HL-60 (cell line): Measurements from ENCODE around the gene RAI2.

Source experiments
- DNase-seq, 2 experiments: peaks; one replicate each; pipeline ENCODE4 v3.0.0-alpha.2; 2010 to 2020; ENCODE audit warnings: low read depth in 1 of 2, low spot score in 1 of 2
- H3K27ac ChIP-seq: fragments of 250-450 bp; sonication (Bioruptor Pico); replicated peaks from 2 replicates; pipeline ENCODE4 v1.5.1; 2020; ENCODE audit warnings: mild to moderate bottlenecking, moderate library complexity
- H3K27me3 ChIP-seq: fragments of 250-450 bp; sonication (Bioruptor Pico); 2 replicates; pipeline ENCODE4 v1.5.1; 2021; ENCODE audit warnings: mild to moderate bottlenecking, moderate library complexity; ENCODE audit not compliant: insufficient read depth, poor library complexity, severe bottlenecking
- H3K4me3 ChIP-seq: replicated peaks from 2 replicates; pipeline ENCODE4 v1.5.1; 2011; ENCODE audit warnings: mild to moderate bottlenecking, control low read depth, low read length; ENCODE audit not compliant: insufficient read depth
- GABPA ChIP-seq: IDR thresholded peaks from 2 replicates; pipeline ENCODE4 v1.6.1; 2012; ENCODE audit warnings: low read depth
- POLR2AphosphoS5 ChIP-seq: IDR thresholded peaks from 2 replicates; pipeline ENCODE4 v1.6.1; 2012; ENCODE audit warnings: low read depth
- SPI1 ChIP-seq: IDR thresholded peaks from 2 replicates; pipeline ENCODE4 v1.6.1; 2012; ENCODE audit warnings: low read depth, mild to moderate bottlenecking, borderline replicate concordance
- TF ChIP-seq, protein P1 (sequence below): IDR thresholded peaks from 2 replicates; pipeline ENCODE4 v1.6.1; 2012; ENCODE audit warnings: low read depth; ENCODE audit not compliant: insufficient replicate concordance
- TF ChIP-seq, protein P2 (sequence below): IDR thresholded peaks from one replicate; pipeline ENCODE4 v1.5.1; 2011; ENCODE audit warnings: low read length, control low read depth, inconsistent platforms; ENCODE audit not compliant: insufficient read depth

RAI2 gene

DNA sequence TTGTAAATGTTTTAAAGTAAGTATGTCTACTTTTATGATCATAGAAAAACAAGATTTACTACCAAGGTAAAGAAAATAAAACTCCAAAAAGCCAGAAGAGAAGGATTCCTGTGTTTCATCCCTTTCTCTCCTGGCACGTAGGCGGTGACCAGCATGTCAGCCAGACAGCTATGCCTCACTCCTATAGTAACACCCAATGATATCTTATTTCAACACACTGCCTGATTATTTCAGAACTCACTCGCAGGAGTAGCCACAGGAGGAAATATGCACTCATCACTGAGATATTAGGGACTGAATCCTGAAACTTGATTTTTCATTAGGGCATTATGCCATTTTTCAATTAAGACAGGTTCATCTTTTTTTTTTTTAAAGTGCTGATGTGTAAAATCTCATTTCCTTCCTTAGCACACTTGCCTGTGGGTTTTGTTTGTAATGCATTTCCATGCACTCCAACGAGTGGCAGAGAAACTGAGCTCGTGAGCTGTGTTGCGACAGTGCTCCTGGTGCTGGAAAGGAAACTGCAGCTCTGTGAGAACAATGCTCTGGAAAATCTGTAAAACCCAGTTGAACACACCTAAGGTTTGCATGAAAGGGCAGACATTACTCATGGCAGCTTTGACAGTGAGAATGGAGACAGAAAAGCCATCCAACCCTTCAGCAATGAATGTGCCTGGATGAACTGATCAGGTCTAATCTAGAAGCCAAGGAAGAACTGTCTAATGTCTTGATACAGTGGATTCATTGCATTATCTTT lies 18.2 kb downstream of the RAI2 start:
- Histone ChIP-seq H3K27me3 (no peaks in the 10 kb centered on the region), H3K27ac (no peak overlapping the region), H3K4me3 (no peak overlapping the region)
- TF ChIP-seq GABPA (no peak), SPI1 (no peak), POLR2AphosphoS5 (no peak)
- TF ChIP-seq, protein P1, sequence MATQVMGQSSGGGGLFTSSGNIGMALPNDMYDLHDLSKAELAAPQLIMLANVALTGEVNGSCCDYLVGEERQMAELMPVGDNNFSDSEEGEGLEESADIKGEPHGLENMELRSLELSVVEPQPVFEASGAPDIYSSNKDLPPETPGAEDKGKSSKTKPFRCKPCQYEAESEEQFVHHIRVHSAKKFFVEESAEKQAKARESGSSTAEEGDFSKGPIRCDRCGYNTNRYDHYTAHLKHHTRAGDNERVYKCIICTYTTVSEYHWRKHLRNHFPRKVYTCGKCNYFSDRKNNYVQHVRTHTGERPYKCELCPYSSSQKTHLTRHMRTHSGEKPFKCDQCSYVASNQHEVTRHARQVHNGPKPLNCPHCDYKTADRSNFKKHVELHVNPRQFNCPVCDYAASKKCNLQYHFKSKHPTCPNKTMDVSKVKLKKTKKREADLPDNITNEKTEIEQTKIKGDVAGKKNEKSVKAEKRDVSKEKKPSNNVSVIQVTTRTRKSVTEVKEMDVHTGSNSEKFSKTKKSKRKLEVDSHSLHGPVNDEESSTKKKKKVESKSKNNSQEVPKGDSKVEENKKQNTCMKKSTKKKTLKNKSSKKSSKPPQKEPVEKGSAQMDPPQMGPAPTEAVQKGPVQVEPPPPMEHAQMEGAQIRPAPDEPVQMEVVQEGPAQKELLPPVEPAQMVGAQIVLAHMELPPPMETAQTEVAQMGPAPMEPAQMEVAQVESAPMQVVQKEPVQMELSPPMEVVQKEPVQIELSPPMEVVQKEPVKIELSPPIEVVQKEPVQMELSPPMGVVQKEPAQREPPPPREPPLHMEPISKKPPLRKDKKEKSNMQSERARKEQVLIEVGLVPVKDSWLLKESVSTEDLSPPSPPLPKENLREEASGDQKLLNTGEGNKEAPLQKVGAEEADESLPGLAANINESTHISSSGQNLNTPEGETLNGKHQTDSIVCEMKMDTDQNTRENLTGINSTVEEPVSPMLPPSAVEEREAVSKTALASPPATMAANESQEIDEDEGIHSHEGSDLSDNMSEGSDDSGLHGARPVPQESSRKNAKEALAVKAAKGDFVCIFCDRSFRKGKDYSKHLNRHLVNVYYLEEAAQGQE = no peak
- TF ChIP-seq, protein P2, sequence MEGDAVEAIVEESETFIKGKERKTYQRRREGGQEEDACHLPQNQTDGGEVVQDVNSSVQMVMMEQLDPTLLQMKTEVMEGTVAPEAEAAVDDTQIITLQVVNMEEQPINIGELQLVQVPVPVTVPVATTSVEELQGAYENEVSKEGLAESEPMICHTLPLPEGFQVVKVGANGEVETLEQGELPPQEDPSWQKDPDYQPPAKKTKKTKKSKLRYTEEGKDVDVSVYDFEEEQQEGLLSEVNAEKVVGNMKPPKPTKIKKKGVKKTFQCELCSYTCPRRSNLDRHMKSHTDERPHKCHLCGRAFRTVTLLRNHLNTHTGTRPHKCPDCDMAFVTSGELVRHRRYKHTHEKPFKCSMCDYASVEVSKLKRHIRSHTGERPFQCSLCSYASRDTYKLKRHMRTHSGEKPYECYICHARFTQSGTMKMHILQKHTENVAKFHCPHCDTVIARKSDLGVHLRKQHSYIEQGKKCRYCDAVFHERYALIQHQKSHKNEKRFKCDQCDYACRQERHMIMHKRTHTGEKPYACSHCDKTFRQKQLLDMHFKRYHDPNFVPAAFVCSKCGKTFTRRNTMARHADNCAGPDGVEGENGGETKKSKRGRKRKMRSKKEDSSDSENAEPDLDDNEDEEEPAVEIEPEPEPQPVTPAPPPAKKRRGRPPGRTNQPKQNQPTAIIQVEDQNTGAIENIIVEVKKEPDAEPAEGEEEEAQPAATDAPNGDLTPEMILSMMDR = no peak
- no peak for DNase-seq

DNA sequence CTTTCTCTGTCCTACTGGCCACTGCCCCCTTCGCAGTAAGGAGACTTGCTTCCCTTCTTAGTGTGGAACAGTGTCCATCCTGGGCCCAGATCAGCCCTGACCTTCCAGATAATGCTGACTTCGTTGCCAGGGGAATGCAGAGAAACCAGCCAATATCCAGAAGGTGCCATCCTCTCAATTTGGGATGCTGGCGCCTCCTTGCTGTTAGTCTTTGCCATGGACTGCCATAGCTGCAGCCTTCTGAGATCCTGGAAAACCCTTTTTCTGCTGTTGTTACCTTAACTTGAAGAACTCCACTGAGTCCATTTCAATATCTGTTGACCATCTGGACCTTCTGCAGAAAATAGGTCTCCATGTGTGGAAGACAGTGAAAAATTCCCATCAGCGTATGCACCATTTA lies 21.8 kb downstream of the RAI2 start:
- TF ChIP-seq, protein P2 = no peak
- no peak for TF ChIP-seq SPI1
- TF ChIP-seq GABPA = no peak
- TF ChIP-seq, protein P1 = no peak
- DNase-seq = no peak
- no peaks in the 10 kb centered on the region for H3K27me3 ChIP-seq
- no peak overlapping the region for H3K27ac ChIP-seq
- no peak overlapping the region for H3K4me3 ChIP-seq

DNA sequence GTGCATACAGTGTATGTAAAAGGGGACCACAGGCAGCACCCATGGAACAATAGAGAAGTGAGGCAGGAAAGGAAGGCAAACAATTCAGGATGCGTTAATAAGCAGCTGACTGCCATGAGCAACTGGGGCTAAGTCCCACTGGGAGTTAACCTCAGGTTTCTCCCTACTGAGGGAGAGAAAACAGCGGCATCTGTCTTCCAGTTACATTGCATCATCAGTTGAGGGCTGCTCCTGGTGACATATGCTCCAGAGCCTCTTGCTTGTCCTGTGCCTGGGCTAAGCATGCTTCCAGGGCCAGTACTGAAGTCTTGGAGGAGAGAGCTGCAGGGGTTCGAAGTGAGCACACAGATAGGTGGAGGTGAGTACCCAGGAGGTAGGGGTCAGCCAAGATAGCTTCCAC lies 24.3 kb downstream of the RAI2 start:
- DNase-seq = no peak
- Histone ChIP-seq H3K4me3 (no peak overlapping the region), H3K27ac (no peak overlapping the region), H3K27me3 (no peaks in the 10 kb centered on the region)
- TF ChIP-seq GABPA (no peak), SPI1 (no peak), POLR2AphosphoS5 (no peak)
- TF ChIP-seq, protein P1 = no peak
- TF ChIP-seq, protein P2 = no peak
